Dermis microvascular lymphatic vessel endothelial cell (primary cell): ENCODE measurements around the gene DALRD3. TPM values are rescaled to one million over a fixed set of nuclear protein-coding genes. Genes with fewer than 3 reads are reported as not detected.
"Not testable (repeated sequence)": the region's sequence is repeated elsewhere in the genome, so short reads cannot be mapped to it uniquely, and the experiment has no call there.

Source experiments
- DNase-seq, 2 donors: peaks; one replicate each; pipeline versions ENCODE4 v3.0.0 to v3.0.0-alpha.2; 2010; ENCODE audit warnings: low read depth in 2 of 2
- total RNA-seq: library from RNA; depleted of rRNA; stranded (reverse); fragments of >200 nt; gene quantifications from 2 replicates; pipeline ENCODE4 v1.2.1, GENCODE V29; 2014

Gene DALRD3
- total RNA-seq, 1 donor from 2014 or later: 31.6 TPM

DNA sequence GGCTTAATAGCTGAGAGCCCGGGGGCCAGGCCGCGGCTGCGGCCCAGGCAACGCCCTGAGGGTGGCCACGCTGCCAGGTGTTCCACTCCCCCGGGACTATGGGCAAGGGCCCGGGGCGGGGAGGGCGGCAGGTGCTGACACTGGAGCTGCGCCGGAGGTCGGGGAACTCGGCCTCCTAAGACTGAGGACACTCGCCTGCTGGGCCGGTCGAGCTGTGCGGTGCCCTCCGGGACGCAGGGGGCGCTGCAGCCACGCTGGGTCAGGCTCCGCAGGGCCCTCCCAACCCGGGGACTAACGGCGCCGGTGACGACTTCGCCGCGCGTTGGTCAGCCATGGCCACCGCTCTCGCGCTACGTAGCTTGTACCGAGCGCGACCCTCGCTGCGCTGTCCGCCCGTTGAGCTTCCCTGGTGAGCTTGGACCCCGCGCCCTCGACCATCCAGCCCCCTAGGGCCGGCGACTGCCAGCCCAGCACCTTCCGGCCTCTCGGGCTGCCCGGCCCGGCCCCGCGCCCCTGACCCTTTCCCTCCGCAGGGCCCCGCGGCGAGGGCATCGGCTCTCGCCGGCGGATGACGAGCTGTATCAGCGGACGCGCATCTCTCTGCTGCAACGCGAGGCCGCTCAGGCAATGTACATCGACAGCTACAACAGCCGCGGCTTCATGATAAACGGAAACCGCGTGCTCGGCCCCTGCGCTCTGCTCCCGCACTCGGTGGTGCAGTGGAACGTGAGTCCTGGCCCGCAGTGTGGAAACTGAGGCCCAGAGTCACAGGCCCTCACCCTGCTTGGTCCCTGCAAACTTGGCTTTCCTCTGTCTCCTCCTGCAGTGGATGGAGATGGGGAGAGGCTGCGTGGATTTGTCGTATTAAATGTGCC lies 3.7 kb upstream of the DALRD3 start, which contains the start of gene NDUFAF3:
Gene NDUFAF3, plus strand, starts transcription at position 309 of the 875 bp plus-strand sequence. Its CDS starts 24 bp downstream, at position 333.
- peak; percentile 84 to 94 for DNase-seq

DNA sequence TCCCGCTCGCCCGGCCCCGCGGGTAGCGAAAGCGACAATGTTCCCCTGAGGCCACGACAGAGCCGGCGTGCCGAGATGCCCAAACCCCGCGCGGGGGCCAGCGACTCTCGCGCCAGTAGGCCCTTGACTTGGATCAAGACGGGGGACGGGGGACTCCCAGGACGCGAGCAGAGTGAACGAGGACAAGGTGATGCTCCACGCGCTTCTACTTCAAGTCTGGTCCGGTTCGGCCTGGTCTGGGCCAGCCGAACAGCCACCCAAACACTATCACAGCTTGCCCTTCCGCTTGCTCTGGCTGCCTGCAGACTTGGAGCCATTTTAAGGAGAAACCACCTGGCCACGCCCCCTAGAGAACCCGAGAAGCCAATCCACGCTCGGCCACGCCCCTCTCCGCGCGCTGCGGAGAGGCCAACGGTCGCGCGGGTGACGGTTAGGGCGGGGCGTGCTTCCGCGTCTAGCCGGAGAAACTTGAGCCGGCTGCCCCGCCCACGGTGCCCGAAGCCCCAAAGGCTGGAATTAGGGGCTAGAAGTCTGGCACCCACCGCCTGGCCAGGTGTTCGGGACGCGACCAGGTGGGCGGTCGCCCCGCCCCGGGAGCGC lies 2.9 kb upstream of the DALRD3 start:
- DNase-seq: peak; percentile 90 to 97

DNA sequence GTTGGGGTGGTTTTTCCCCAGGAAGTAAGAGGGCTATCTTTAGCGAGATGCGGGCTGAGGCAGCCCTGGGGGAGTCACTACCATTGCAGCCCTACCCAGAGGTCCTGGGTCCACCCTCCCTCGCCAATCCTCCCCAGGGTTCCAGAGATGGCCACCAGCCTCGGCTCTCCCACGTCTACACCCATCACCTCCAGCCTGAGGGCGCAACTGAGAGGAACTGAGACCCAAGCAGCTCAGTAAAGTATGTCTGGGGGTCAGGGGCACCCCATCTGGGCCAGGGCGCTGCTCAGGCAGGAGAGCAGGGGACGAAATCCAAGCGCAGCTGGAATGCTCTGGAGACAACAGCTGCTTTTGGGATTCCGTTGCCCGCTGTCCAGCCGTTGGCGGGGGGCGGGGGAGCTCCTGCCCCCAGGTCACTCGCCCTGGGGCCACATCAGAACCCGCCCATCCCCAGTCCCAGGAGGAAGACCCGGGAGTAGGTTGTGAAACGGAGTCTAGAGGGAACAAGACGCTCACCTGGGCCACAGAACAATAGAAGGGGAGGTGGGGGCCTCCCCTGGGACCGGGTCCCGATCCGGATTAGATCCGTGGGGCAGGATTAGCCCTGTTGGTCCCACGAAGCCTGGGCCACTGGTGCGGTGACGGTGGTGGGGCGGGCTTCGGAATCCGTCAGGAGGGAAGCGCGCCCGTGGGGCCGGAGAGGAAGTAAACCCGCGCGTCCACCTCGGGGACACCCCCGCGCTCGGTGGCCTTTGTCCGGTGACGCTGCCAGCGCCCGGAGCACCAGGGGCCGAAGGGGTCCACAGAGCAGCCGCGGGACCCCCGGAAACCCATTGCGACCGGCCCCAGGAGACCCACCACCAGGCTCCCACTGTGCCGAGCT lies 2.2 kb upstream of the DALRD3 start:
- DNase-seq: peak in 1 of 2 donors; percentile 46

DNA sequence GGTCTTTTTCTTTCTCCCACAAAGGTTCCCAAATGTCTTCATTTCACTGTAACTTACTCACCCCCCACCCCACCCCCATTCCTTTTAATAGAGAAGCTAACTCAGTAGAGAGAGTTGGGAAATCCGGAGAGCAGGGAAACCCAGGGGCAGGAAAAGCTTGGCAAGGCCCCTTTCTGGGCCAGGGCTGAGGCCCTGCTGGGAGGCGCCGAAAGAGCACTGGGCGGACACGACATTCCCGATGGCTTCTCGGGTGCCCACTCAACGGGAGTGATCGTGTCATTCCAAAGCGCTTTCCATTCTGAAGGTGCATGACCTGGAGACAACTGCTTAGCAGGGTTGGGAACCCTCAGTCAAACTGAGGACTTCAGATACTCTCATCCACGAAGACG lies 1.6 kb upstream of the DALRD3 start:
- DNase-seq: no peak

DNA sequence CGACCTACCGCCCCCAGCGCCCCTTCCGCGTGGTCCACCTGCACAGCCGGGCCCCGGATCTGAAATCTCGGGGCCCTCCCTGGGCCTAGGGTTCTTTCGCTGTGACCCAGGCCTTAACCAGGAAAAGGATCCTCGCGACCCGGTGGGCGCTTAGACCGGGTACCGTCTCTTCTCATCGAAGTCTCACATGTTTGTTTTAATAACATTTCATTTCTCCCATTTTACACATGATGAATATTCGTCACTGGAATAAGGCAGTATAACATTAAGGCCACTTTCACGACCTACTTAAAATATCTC lies 277 bp upstream of the DALRD3 start:
- DNase-seq: no peak

DNA sequence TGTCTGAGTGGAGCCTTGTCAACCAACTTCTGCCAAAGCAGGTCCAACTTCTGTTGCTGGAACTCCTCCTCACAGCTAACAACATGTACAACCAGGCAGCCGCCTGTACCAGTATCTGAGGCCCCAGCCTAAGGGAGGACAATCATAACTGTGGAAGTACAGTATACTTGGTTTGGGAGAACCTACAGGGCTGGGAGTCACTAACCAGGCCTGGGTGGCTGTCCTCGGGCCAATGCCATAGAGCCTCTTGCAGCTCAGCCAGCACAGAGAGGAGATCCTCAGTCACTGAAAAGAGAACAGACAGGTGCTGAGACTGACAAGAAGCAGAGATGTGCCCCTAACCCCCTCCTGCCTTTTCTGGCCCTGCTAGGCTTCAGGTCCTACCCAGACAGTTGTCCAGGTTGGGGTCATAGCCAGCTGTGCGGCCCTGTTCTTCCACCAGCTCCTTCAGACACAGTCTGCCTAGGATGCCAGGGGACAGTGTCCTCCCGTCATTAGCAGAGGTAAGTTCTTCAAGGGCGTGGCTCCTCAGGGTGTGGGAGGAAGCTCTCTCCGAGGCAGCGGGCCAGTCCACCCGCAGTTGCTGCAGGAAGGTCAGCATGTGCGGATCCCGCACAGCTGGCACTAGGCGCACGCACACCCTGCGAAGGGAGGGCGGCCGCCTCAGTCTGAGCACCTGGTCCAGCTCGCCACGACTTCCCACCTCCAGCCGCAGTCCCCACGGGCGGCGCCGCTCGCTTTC lies 980 bp downstream of the DALRD3 start:
- DNase-seq: no peak

DNA sequence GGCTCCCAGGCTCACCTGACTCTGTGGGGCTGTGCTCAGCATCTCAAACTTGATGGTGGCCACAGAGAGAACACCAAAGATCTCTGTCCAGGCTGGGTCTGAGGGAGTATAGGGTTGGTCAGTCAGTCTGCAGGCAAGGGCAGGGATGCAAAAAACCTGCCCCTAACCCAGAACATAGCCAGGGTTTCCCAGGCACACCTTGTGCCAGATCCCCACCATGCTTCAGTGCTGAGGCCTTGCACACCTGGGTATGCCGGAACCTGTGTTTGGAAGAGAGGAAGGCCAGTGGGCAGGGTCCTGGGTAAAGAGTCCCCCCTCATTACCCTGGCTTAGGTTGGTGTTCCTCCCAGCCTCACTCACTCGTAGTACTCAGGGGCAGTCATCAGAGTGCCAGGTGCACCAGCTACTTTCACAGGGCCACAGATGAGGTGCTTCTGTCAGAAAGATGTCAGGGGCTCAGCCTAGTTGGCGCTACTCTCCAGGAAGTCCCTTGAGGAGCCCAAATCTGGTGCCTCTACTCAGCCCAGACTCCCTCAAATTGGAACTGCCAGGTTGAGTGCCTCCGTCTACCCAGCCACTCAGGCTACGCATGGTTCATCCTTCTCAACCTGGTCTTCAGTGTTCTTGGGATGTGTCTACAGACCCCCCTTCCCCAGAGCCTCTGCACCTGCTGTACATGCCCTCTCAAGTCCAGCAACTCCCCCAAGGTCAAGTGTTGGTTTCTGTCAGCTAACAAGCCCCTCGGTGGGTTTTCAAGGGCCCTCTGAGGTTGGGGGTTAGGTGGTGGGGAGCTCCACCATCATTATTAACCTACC lies 1.8 kb downstream of the DALRD3 start:
- no peak for DNase-seq

DNA sequence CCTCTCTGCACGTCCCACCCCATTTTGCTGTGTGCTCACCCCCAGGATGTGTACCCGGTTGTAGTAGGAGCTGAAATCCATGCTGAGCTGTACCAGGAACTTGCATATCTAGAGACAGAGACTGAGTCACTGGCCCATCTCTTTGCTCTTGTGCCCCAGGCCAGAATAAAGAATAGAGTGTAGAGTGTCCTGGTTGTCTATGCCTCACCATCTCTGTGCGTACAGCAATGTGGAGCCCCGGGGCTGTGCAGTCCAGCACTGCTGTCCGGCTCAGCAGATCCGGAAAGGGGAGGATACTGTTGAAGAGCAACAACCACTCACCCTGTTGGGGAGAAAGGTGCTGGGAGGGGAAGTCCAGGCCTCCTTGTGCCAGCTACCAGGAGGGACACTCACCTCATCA lies 2.6 kb downstream of the DALRD3 start:
- DNase-seq: no peak

DNA sequence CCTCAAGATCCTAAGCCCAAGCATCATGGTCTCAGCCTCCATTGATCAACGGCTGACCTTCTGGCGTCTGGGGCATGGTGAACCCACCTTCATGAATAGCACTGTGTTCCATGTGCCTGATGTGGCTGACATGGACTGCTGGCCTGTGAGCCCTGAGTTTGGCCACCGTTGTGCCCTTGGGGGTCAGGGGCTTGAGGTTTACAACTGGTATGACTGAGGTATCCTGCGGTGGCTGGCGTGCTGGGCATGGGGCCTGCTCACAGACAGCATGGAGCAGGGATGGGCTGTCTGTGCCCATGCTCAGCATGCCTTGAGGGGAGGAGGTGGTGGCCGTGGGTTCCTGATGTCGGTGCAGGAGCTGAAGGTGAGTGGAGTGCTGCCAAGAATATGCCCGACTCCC lies 3.3 kb downstream of the DALRD3 start:
- DNase-seq: no peak

DNA sequence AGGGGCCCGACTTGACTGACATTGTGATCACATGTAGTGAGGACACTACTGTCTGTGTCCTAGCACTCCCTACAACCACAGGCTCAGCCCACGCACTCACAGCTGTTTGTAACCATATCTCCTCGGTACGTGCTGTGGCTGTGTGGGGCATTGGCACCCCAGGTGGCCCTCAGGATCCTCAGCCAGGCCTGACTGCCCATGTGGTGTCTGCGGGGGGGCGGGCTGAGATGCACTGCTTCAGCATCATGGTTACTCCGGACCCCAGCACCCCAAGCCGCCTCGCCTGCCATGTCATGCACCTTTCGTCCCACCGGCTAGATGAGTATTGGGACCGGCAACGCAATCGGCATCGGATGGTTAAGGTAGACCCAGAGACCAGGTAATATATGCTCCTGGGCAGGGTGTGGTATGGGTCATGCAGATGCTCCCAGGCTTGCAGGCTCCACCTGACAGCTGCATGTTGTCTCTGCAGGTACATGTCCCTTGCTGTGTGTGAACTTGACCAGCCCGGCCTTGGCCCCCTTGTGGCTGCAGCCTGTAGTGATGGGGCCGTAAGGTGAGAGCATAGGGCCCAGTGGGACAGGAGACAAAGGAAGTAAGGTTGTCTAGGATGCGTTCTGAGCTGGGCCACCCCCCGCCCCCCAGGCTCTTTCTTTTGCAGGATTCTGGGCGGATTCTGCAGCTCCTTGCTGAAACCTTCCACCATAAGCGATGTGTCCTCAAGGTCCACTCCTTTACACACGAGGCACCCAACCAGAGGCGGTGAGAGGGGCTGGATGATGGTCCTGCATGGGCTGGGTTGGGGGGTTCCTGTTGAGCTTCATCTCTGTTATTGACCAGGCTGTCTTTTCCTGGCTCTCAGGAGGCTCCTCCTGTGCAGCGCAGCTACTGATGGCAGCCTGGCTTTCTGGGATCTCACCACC lies 4.4 kb downstream of the DALRD3 start:
- DNase-seq: peak in 1 of 2 donors; percentile 50

DNA sequence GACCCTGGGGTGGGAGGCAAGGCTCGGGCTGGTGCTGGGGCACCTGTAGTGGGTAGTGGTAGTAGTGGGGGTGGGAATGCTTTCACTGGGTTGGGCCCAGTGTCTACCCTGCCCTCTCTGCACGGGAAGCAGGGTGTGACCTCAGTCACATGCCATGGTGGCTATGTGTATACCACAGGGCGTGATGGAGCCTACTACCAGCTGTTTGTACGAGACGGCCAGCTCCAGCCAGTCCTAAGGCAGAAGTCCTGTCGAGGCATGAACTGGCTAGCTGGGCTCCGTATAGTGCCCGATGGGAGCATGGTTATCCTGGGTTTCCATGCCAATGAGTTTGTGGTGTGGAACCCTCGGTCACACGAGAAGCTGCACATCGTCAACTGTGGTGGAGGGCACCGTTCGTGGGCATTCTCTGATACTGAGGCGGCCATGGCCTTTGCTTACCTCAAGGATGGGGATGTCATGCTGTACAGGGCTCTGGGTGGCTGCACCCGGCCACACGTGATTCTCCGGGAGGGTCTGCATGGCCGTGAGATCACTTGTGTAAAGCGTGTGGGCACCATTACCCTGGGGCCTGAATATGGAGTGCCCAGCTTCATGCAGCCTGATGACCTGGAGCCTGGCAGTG lies 5.2 kb downstream of the DALRD3 start:
- no peak for DNase-seq

DNA sequence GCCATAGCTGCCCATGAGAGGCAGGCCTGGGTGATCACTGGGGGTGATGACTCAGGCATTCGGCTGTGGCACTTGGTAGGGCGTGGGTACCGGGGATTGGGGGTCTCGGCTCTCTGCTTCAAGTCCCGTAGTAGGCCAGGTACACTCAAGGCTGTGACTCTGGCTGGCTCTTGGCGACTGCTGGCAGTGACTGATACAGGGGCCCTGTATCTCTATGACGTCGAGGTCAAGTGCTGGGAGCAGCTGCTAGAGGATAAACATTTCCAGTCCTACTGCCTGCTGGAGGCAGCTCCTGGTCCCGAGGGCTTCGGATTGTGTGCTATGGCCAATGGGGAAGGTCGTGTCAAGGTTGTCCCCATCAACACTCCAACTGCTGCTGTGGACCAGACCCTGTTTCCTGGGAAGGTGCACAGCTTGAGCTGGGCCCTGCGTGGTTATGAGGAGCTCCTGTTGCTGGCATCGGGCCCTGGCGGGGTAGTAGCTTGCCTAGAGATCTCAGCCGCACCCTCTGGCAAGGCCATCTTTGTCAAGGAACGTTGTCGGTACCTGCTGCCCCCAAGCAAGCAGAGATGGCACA lies 5.9 kb downstream of the DALRD3 start:
- DNase-seq: no peak

DNA sequence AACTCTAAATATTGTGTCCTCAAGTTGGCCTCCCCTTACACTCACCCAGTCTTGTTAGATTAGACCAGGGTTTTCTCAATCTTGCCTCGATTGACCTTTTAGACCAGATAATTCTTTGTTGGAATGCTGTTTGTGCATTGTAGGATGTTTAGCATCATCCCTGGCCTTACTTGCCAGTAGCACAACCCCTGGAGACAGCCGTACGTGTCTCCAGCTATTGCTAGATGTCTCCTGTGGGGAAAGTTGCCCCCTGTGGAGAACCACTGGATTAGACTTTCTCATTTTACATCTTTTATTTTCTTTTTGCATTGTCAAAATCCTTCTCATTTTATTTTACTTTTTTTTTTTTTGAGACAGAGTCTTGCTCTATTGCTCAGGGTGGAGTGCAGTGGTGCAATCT lies 9.0 kb downstream of the DALRD3 start:
- DNase-seq: no peak

DNA sequence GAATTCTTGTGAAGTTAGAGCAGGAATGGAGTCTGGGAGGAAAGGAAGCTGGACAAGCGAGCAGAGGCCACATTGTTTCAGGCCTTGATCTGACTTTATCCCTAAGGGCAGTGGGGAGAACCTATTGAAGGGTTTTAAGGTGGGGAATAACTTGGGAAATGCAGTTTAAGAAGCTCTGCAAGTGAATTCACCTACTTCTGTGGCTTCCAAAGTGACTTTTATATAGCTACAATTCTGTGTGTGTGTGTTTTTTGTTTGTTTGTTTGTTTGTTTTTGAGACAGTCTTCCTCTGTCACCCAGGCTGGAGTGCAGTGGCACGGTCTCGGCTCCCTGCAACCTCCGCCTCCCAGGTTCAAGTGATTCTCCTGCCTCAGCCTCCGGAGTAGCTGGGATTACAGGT lies 9.8 kb downstream of the DALRD3 start:
- not testable (repeated sequence) for DNase-seq

DNA sequence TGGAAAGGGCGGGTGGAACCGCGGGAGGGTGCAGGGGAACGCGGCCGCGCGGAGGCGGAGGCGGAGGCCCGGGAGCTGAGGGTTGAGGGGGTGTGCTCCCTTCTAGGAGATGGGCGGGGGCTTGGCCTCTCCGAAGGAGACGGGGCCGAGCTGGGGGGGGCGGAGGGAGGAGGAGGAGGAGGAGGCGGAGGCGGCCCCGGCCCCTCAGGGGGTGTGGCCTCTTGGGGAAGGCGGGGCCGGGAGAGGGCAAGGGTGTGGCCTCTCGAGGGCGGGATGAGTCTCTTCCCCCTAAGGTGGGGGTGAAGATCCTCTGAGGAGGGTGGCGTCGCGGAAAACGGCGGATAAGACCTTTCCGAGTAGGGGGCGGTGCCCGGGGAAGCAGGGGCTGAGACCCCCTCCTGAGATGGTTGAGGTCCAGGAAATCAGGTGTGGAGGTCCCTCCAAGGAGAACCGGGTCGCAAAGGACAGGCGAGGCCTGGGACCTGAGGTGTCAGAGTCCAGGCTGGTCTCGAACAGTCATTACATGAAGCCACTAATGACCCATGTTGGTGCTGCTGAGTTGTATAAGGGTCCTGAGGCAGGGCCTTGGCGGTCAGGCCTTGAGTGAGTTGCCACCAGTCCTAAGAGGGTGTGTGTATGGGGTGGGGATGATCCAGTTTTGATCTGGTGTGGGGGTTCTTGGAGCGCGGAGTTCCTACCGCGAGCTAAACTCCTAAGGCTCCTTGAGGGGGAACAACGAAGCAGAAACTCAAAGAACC lies 10.4 kb downstream of the DALRD3 start:
- peak in 1 of 2 donors; percentile 78 for DNase-seq

DNA sequence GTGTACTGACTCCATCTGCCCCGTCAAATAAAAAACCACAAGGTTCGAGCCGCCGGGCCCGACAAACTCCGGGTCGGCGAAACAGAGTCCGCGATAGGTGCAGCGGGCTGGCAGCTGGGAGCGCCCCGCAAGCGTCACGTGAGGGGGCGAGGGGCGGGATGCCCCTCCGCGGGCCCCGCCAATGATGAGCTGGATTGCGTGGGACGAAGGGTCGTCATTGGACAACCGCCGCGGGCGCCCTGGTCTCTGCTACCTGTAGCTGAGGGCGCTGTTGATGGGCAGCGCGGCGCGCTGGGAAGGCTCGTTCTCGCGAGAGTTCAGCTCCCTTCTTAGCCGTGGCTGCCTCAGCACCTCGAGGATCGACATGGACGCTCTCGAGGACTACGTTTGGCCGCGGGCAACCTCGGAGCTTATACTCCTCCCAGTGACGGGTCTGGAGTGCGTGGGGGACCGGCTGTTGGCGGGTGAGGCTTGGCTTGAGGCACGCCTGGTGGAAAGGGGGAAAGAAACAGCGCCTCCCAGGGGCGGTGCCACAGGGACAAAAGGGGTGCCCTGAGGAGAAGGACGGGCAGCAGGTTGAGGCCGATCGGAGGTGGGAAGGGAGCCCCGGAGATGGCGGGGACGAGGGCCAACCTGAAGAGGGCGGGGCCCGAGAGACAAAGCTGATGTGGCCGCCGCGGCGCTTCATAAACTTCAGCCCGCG lies 11.2 kb downstream of the DALRD3 start, which contains the start of gene WDR6:
Gene WDR6, plus strand, starts transcription at position 324 of the 703 bp plus-strand sequence. Its CDS starts 41 bp downstream, at position 365.
- DNase-seq: peak; percentile 95 to 99
